Measurements from ENCODE around the gene SLC25A34. TPM values are rescaled to one million over a fixed set of nuclear protein-coding genes. Genes with fewer than 3 reads are reported as not detected.

SLC25A34 gene
- polyA plus RNA-seq, 3 donors, result 0.08 to 2.7 (median 0.61) TPM

DNA sequence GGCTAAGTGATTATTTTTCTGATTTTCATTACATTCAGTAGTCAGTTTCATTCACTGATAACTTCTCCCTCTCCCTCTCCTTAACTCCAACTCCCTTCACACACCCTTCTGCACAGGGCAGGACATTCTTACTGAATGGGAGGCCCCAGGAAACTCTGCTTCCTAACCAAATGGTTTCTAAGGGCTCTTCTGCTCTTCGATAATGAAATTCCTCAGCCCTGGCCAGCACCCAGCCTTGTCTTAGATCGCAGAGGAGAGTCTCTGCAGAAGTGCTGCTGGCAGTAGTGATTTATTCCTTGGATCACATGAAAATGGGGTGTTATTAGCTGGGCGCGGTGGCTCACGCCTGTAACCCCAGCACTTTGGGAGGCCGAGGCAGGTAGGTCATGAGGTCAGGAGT lies 35.5 kb upstream of the SLC25A34 start:
- Mint-ChIP-seq H3K36me3 (peaks cover 22 to 46% of the 10 kb centered on the region in 2 donors), H3K4me1 (peaks cover 33% of the 10 kb centered on the region), H3K4me3 (no peak overlapping the region), H3K27ac (peak overlapping the region in 2 of 7 donors; percentile 41 to 57), H3K9me3 (peaks cover 0 to 2% (median 0%) of the 10 kb centered on the region in 7 donors), H3K27me3 (ENCODE audit: low read depth in 3 of 3) (peaks cover 0 to 4% (median 2%) of the 10 kb centered on the region in 3 donors)
- no peak overlapping the region for H3K9ac ChIP-seq (ENCODE audit: insufficient read depth, low read length, poor library complexity, severe bottlenecking)
- peaks cover 10 to 19% of the 10 kb centered on the region in 2 donors for H3K36me3 ChIP-seq (replicated peaks in 1 of 2; ENCODE audit: control insufficient read depth in 1 of 2, insufficient read depth in 2 of 2, low read length in 2 of 2)
- no peak for DNase-seq
- peaks cover 93% of the 10 kb centered on the region for H4K20me1 ChIP-seq (ENCODE audit: insufficient read depth, low read length)
- intact Hi-C loops (cut with micrococcal nuclease), result no loop called here
- H3K9me3 ChIP-seq (replicated peaks in 1 of 2; ENCODE audit: control insufficient read depth in 1 of 2, insufficient read depth in 1 of 2, low read length in 2 of 2), result no peaks in the 10 kb centered on the region
- peak overlapping the region in 1 of 2 donors; percentile 31 for H3K27ac ChIP-seq (ENCODE audit: low read depth in 1 of 2, low read length in 2 of 2)
- no peak for TF ChIP-seq CTCF (IDR thresholded peaks at IDR 0.05)
- no peak overlapping the region for H3K4me2 ChIP-seq (replicated peaks; ENCODE audit: extremely low read depth, low read length, poor library complexity, severe bottlenecking)
- peaks cover 22 to 27% of the 10 kb centered on the region in 2 donors for H3K4me1 ChIP-seq (ENCODE audit: control insufficient read depth in 1 of 2, insufficient read depth in 2 of 2, low read length in 2 of 2)
- no peak overlapping the region for H3K4me3 ChIP-seq (replicated peaks in 1 of 3; ENCODE audit: low read depth in 2 of 3, low read length in 3 of 3)
- WGBS (ENCODE audit: insufficient coverage), result 100% methylated on average over 1 of the region's 6 CpGs
- no peaks in the 10 kb centered on the region for H3K27me3 ChIP-seq (ENCODE audit: control insufficient read depth in 2 of 2, insufficient read depth in 2 of 2, low read length in 2 of 2)
- H2AFZ ChIP-seq (ENCODE audit: insufficient read depth, low read depth, low read length, poor library complexity, severe bottlenecking), result no peak overlapping the region
- peaks cover 90% of the 10 kb centered on the region for H3K79me2 ChIP-seq (ENCODE audit: insufficient read depth, low read length)

- H3K9ac ChIP-seq (ENCODE audit: insufficient read depth, low read length, poor library complexity, severe bottlenecking), result no peak overlapping the region
- no peaks in the 10 kb centered on the region for H3K9me3 ChIP-seq (replicated peaks in 1 of 2; ENCODE audit: control insufficient read depth in 1 of 2, insufficient read depth in 1 of 2, low read length in 2 of 2)
- Mint-ChIP-seq H3K27me3 (ENCODE audit: low read depth in 3 of 3) (peaks cover 0 to 4% (median 2%) of the 10 kb centered on the region in 3 donors), H3K4me1 (peaks cover 29% of the 10 kb centered on the region), H3K36me3 (peaks cover 30 to 51% of the 10 kb centered on the region in 2 donors), H3K9me3 (peaks cover 0 to 2% (median 0%) of the 10 kb centered on the region in 7 donors), H3K4me3 (no peak overlapping the region), H3K27ac (no peak overlapping the region)
- H3K4me3 ChIP-seq (replicated peaks in 1 of 3; ENCODE audit: low read depth in 2 of 3, low read length in 3 of 3), result no peak overlapping the region
- intact Hi-C loops (cut with micrococcal nuclease), result no loop called here
- H3K36me3 ChIP-seq (replicated peaks in 1 of 2; ENCODE audit: control insufficient read depth in 1 of 2, insufficient read depth in 2 of 2, low read length in 2 of 2), result peaks cover 10 to 29% of the 10 kb centered on the region in 2 donors
- peaks cover 91% of the 10 kb centered on the region for H3K79me2 ChIP-seq (ENCODE audit: insufficient read depth, low read length)
- H3K4me2 ChIP-seq (replicated peaks; ENCODE audit: extremely low read depth, low read length, poor library complexity, severe bottlenecking), result no peak overlapping the region
- TF ChIP-seq CTCF (IDR thresholded peaks at IDR 0.05), result no peak
- H3K27me3 ChIP-seq (ENCODE audit: control insufficient read depth in 2 of 2, insufficient read depth in 2 of 2, low read length in 2 of 2), result no peaks in the 10 kb centered on the region
- H4K20me1 ChIP-seq (ENCODE audit: insufficient read depth, low read length), result peaks cover 94% of the 10 kb centered on the region
- no peak overlapping the region for H3K27ac ChIP-seq (ENCODE audit: low read depth in 1 of 2, low read length in 2 of 2)
- DNase-seq, result no peak
- H2AFZ ChIP-seq (ENCODE audit: insufficient read depth, low read depth, low read length, poor library complexity, severe bottlenecking), result no peak overlapping the region
- WGBS (ENCODE audit: insufficient coverage), result 86% methylated on average over 7 of the region's 8 CpGs
- peaks cover 16 to 19% of the 10 kb centered on the region in 2 donors for H3K4me1 ChIP-seq (ENCODE audit: control insufficient read depth in 1 of 2, insufficient read depth in 2 of 2, low read length in 2 of 2)
Observed at GRCh38 chr1:15701784-15702183, 34.3 kb upstream of the SLC25A34 start.
